WTC11 (cell line): ENCODE data around the gene ADGRG3. TPM values are rescaled to one million over a fixed set of nuclear protein-coding genes. Genes with fewer than 3 reads are reported as not detected.

ENCODE experiments used
- ATAC-seq: fragments of 200-7000 bp; cut with Tn5 transposase; 2 replicates; pipeline ENCODE4 v1.10.0; 2021; ENCODE audit warnings: mild to moderate bottlenecking, moderate library complexity
- CTCF ChIA-PET: fragments of 300-600 bp; sonication (Branson Sonifier 250); formaldehyde crosslinking; loops from one replicate; lab custom pipeline; 2021; ENCODE audit warnings: antibody characterized with exemption; lab: Charles Lee
- POLR2A ChIA-PET: fragments of 350-600 bp; sonication (Branson Sonifier 250); formaldehyde crosslinking; loops from one replicate; lab custom pipeline; 2021; ENCODE audit warnings: antibody characterized with exemption; lab: Charles Lee
- DNase-seq: peaks from one replicate; pipeline ENCODE4 v3.0.0; 2021; ENCODE audit warnings: low spot score
- H3K27ac Mint-ChIP-seq: 2 replicates; pipeline ENCODE4 v1.8.0; 2021; ENCODE audit warnings: mixed read lengths
- H3K27me3 Mint-ChIP-seq: 2 replicates; pipeline ENCODE4 v1.8.0; 2021; ENCODE audit warnings: low read depth, mild to moderate bottlenecking, moderate library complexity, mixed read lengths
- H3K36me3 Mint-ChIP-seq: 2 replicates; pipeline ENCODE4 v1.8.0; 2021; ENCODE audit warnings: mixed read lengths
- H3K4me1 Mint-ChIP-seq: 2 replicates; pipeline ENCODE4 v1.8.0; 2022; ENCODE audit warnings: mixed read lengths
- H3K4me3 Mint-ChIP-seq: 2 replicates; pipeline ENCODE4 v1.8.0; 2021; ENCODE audit warnings: mild to moderate bottlenecking, moderate library complexity, mixed read lengths
- H3K9me3 Mint-ChIP-seq: 2 replicates; pipeline ENCODE4 v1.8.0; 2021; ENCODE audit warnings: mixed read lengths
- ARID4B ChIP-seq: sonication (generic); formaldehyde crosslinking; IDR thresholded peaks from 2 replicates; pipeline ENCODE4 v1.8.0; 2023; ENCODE audit warnings: missing genetic modification reagents, mild to moderate bottlenecking, borderline replicate concordance
- ATF1 ChIP-seq: sonication (generic); formaldehyde crosslinking; IDR thresholded peaks from 2 replicates; pipeline ENCODE4 v1.8.1; 2023; ENCODE audit warnings: mild to moderate bottlenecking, moderate library complexity, missing genetic modification reagents
- ERG ChIP-seq: fragments of 250-450 bp; sonication (Bioruptor Pico); IDR thresholded peaks from 2 replicates; pipeline ENCODE4 v1.8.0; 2021; ENCODE audit warnings: mild to moderate bottlenecking
- FOXJ3 ChIP-seq: sonication (generic); formaldehyde crosslinking; IDR thresholded peaks from 2 replicates; pipeline ENCODE4 v1.9.0; 2021; ENCODE audit warnings: missing genetic modification reagents, mild to moderate bottlenecking, borderline replicate concordance
- FOXP4 ChIP-seq: sonication (generic); formaldehyde crosslinking; IDR thresholded peaks from 2 replicates; pipeline ENCODE4 v1.8.0; 2022; ENCODE audit warnings: mild to moderate bottlenecking, missing genetic modification reagents
- IRF1 ChIP-seq: sonication (generic); formaldehyde crosslinking; IDR thresholded peaks from 2 replicates; pipeline ENCODE4 v1.8.0; 2023; ENCODE audit warnings: missing genetic modification reagents
- JAZF1 ChIP-seq: fragments of 250-450 bp; sonication (Bioruptor Pico); IDR thresholded peaks from 2 replicates; pipeline ENCODE4 v1.9.0; 2021; ENCODE audit warnings: moderate library complexity, mild to moderate bottlenecking, inconsistent platforms
- JUN ChIP-seq: sonication (generic); formaldehyde crosslinking; IDR thresholded peaks from 2 replicates; pipeline ENCODE4 v1.8.0; 2023; ENCODE audit warnings: mild to moderate bottlenecking, missing genetic modification reagents
- NR3C1 ChIP-seq: sonication (generic); formaldehyde crosslinking; conservative IDR thresholded peaks from 2 replicates; pipeline ENCODE4 v1.8.1; 2023; ENCODE audit warnings: low read depth, mild to moderate bottlenecking, missing genetic modification reagents
- STAT6 ChIP-seq: sonication (generic); formaldehyde crosslinking; conservative IDR thresholded peaks from 2 replicates; pipeline ENCODE4 v1.8.1; 2023; ENCODE audit warnings: mild to moderate bottlenecking, low read depth, missing genetic modification reagents, moderate library complexity
- ZBTB21 ChIP-seq: sonication (generic); formaldehyde crosslinking; IDR thresholded peaks from 2 replicates; pipeline ENCODE4 v1.8.1; 2023; ENCODE audit warnings: mild to moderate bottlenecking, missing genetic modification reagents, borderline replicate concordance
- ZNF317 ChIP-seq: sonication (generic); formaldehyde crosslinking; IDR thresholded peaks from 2 replicates; pipeline ENCODE4 v1.8.1; 2023; ENCODE audit warnings: low read depth, mild to moderate bottlenecking, moderate library complexity, missing genetic modification reagents, borderline replicate concordance
- ZNF396 ChIP-seq: fragments of 250-450 bp; sonication (Bioruptor Pico); IDR thresholded peaks from 2 replicates; pipeline ENCODE4 v1.8.0; 2021; ENCODE audit warnings: mild to moderate bottlenecking, moderate library complexity, borderline replicate concordance
- ZNF416 ChIP-seq: fragments of 250-450 bp; sonication (Bioruptor Pico); IDR thresholded peaks from 2 replicates; pipeline ENCODE4 v1.9.0; 2021; ENCODE audit warnings: mild to moderate bottlenecking, inconsistent platforms
- ZNF512 ChIP-seq: sonication (generic); formaldehyde crosslinking; IDR thresholded peaks from 2 replicates; pipeline ENCODE4 v1.8.1; 2022; ENCODE audit warnings: missing genetic modification reagents, borderline replicate concordance
- total RNA-seq: library from RNA; stranded (reverse); gene quantifications from 3 replicates; pipeline ENCODE4 v1.2.3, GENCODE V29; 2021

ADGRG3 gene
- total RNA-seq, 1 experiment from 2014 or later, result 0.44 TPM

- Mint-ChIP-seq H3K27ac (no peak overlapping the region), H3K4me3 (no peak overlapping the region), H3K27me3 (no peaks in the 10 kb centered on the region), H3K9me3 (no peaks in the 10 kb centered on the region), H3K4me1 (no peaks in the 10 kb centered on the region), H3K36me3 (no peaks in the 10 kb centered on the region)
- ATAC-seq (no peak), DNase-seq (no peak)
- TF ChIP-seq ERG (no peak), IRF1 (CRISPR knock-in tag) (no peak)
- CTCF ChIA-PET, result interaction anchor here (2.6 kb wide), 1 partner anchor 74 kb away, joined by 11 read pairs; no protein-coding TSS in a partner anchor
- POLR2A ChIA-PET, result no interaction called here
These were observed 2.6 kb upstream of the ADGRG3 start for GRCh38 chr16:57665541-57665940.

GRCh38 chr16:57666353-57667047, 1.6 kb upstream of the ADGRG3 start:
- DNase-seq (no peak), ATAC-seq (no peak)
- H3K27ac Mint-ChIP-seq, result no peak overlapping the region
- no peaks in the 10 kb centered on the region for H3K9me3 Mint-ChIP-seq
- ChIA-PET POLR2A (interaction anchor here (1.1 kb wide), 1 partner anchor 69 kb away, joined by 3 read pairs; the partner anchor contains the start of gene KATNB1), CTCF (interaction anchor here (1.2 to 2.2 kb wide), 3 partner anchors 10 to 90 kb away, joined by 7 to 24 read pairs (median 9); no protein-coding TSS in a partner anchor)
- H3K4me3 Mint-ChIP-seq, result no peak overlapping the region
- no peaks in the 10 kb centered on the region for H3K27me3 Mint-ChIP-seq
- H3K4me1 Mint-ChIP-seq, result no peaks in the 10 kb centered on the region
- TF ChIP-seq ZNF317 (CRISPR knock-in tag) (peak; percentile 50; the same call in 1 of the 2 replicates), ATF1 (CRISPR knock-in tag) (no peak), FOXP4 (CRISPR knock-in tag) (no peak), STAT6 (no peak)
- H3K36me3 Mint-ChIP-seq, result no peaks in the 10 kb centered on the region

GRCh38 chr16:57667048-57667525, 1.0 kb upstream of the ADGRG3 start:
- TF ChIP-seq ZNF416 (CRISPR knock-in tag) (no peak), JUN (CRISPR knock-in tag) (no peak), ZNF512 (CRISPR knock-in tag) (no peak), ARID4B (no peak), ZBTB21 (CRISPR knock-in tag) (no peak), JAZF1 (CRISPR knock-in tag) (no peak), NR3C1 (no peak), FOXJ3 (CRISPR knock-in tag) (no peak), ZNF396 (no peak)
- CTCF ChIA-PET, result interaction anchor here (0.7 to 3.3 kb wide), 26 partner anchors 8 to 141 kb away, joined by 3 to 24 read pairs (median 4); partner anchors contain the start of genes DRC7 and KATNB1
- no peaks in the 10 kb centered on the region for H3K9me3 Mint-ChIP-seq
- no peak overlapping the region for H3K27ac Mint-ChIP-seq
- H3K36me3 Mint-ChIP-seq, result no peaks in the 10 kb centered on the region
- no peak overlapping the region for H3K4me3 Mint-ChIP-seq
- H3K4me1 Mint-ChIP-seq, result no peaks in the 10 kb centered on the region
- H3K27me3 Mint-ChIP-seq, result no peaks in the 10 kb centered on the region
- ATAC-seq, result no peak
- POLR2A ChIA-PET, result interaction anchor here (1.1 kb wide), 1 partner anchor 68 kb away, joined by 3 read pairs; the partner anchor contains the start of gene KATNB1
- no peak for DNase-seq
